Activated CD8-positive, alpha-beta T cell treated with anti-CD3 and anti-CD28 coated beads for 36 hours (primary cell): ENCODE measurements around the gene ACCS. TPM values are rescaled to one million over a fixed set of nuclear protein-coding genes. Genes with fewer than 3 reads are reported as not detected.

Experiments used
- ATAC-seq: fragments of 200-7000 bp; cut with Tn5 transposase; one replicate; pipeline ENCODE4 v1.10.0; 2021; ENCODE audit warnings: mild to moderate bottlenecking, moderate library complexity
- CTCF ChIA-PET: fragments of 350-600 bp; sonication (Branson Sonifier 250); formaldehyde crosslinking; loops from one replicate; lab custom pipeline; 2021; ENCODE audit warnings: antibody characterized with exemption; lab: Charles Lee
- POLR2A ChIA-PET: fragments of 350-600 bp; sonication (Branson Sonifier 250); formaldehyde crosslinking; loops from one replicate; lab custom pipeline; 2021; ENCODE audit warnings: antibody characterized with exemption; lab: Charles Lee
- DNase-seq: peaks from one replicate; pipeline ENCODE4 v3.0.0-alpha.2; 2020
- H3K27ac Mint-ChIP-seq: one replicate; pipeline ENCODE4 v1.8.0; 2021; ENCODE audit warnings: mild to moderate bottlenecking, mixed read lengths
- H3K27me3 Mint-ChIP-seq: one replicate; pipeline ENCODE4 v1.8.0; 2021; ENCODE audit warnings: mixed read lengths
- H3K36me3 Mint-ChIP-seq: one replicate; pipeline ENCODE4 v1.8.0; 2021; ENCODE audit warnings: low read depth, mixed read lengths
- H3K4me1 Mint-ChIP-seq: one replicate; pipeline ENCODE4 v1.8.0; 2021; ENCODE audit warnings: low read depth, mixed read lengths
- H3K4me3 Mint-ChIP-seq: one replicate; pipeline ENCODE4 v1.8.0; 2021; ENCODE audit warnings: mild to moderate bottlenecking, moderate library complexity, mixed read lengths
- H3K9me3 Mint-ChIP-seq: one replicate; pipeline ENCODE4 v1.8.0; 2021; ENCODE audit warnings: mixed read lengths
- intact Hi-C: fragments of 100-400 bp; cut with micrococcal nuclease; formaldehyde crosslinking; loops from one replicate; pipeline ENCODE4 v1.10.0; 2022
- total RNA-seq, 2 experiments: library from RNA; stranded (reverse); gene quantifications; one replicate each; pipeline ENCODE4 v1.2.3, GENCODE V29; 2021
- TF ChIP-seq, protein P1 (sequence below): fragments of 200-600 bp; IDR thresholded peaks from one replicate; pipeline ENCODE4 v1.8.0; 2022; ENCODE audit warnings: antibody characterized with exemption, mild to moderate bottlenecking

Gene ACCS
- total RNA-seq, 2 experiments from 2014 or later: 6.7 to 7.1 TPM

- Mint-ChIP-seq H3K4me1 (peaks cover 23% of the 10 kb centered on the region), H3K36me3 (no peaks in the 10 kb centered on the region), H3K27ac (no peak overlapping the region), H3K27me3 (no peaks in the 10 kb centered on the region), H3K4me3 (peak overlapping the region; percentile 80), H3K9me3 (no peaks in the 10 kb centered on the region)
- POLR2A ChIA-PET: no interaction called here
- TF ChIP-seq, protein P1, sequence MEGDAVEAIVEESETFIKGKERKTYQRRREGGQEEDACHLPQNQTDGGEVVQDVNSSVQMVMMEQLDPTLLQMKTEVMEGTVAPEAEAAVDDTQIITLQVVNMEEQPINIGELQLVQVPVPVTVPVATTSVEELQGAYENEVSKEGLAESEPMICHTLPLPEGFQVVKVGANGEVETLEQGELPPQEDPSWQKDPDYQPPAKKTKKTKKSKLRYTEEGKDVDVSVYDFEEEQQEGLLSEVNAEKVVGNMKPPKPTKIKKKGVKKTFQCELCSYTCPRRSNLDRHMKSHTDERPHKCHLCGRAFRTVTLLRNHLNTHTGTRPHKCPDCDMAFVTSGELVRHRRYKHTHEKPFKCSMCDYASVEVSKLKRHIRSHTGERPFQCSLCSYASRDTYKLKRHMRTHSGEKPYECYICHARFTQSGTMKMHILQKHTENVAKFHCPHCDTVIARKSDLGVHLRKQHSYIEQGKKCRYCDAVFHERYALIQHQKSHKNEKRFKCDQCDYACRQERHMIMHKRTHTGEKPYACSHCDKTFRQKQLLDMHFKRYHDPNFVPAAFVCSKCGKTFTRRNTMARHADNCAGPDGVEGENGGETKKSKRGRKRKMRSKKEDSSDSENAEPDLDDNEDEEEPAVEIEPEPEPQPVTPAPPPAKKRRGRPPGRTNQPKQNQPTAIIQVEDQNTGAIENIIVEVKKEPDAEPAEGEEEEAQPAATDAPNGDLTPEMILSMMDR: no peak
- ATAC-seq (no peak), DNase-seq (no peak)
- intact Hi-C loops: no loop called here
- CTCF ChIA-PET: interaction anchor here (0.7 to 4.8 kb wide), 6 partner anchors 10 to 237 kb away, joined by 3 to 43 read pairs (median 4); partner anchors contain the start of gene EXT2
These were observed 1.2 kb downstream of the ACCS start for GRCh38 chr11:44067266-44067665.

DNA sequence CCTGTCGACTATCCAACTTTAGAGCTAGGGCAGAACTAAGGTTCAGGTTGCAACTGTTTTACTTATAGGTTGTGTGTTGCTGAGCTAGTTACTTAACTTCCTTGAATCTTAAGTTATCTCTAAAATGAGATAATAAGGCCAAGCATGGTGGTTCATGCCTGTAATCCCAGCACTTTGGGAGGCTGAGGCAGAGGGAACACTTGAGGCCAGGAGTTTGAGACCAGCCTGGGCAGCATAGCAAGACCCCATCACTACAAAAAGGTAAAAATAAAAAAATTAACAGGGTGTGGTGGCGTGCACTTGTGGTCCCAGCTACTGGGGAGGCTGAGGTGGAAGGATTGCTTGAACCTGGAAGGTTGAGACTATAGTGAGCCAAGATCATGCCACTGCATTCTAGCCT, 2.1 kb downstream of the ACCS start:
- ChIA-PET POLR2A (no interaction called here), CTCF (interaction anchor here (1.0 to 4.8 kb wide), 3 partner anchors 23 to 46 kb away, joined by 3 to 43 read pairs (median 4); partner anchors contain the start of gene EXT2)
- ATAC-seq (no peak), DNase-seq (no peak)
- no peaks in the 10 kb centered on the region for H3K27me3 Mint-ChIP-seq
- no peaks in the 10 kb centered on the region for H3K9me3 Mint-ChIP-seq
- peaks cover 23% of the 10 kb centered on the region for H3K4me1 Mint-ChIP-seq
- no peaks in the 10 kb centered on the region for H3K36me3 Mint-ChIP-seq
- intact Hi-C loops: no loop called here
- H3K4me3 Mint-ChIP-seq: no peak overlapping the region
- TF ChIP-seq, protein P1: no peak
- H3K27ac Mint-ChIP-seq: no peak overlapping the region

DNA sequence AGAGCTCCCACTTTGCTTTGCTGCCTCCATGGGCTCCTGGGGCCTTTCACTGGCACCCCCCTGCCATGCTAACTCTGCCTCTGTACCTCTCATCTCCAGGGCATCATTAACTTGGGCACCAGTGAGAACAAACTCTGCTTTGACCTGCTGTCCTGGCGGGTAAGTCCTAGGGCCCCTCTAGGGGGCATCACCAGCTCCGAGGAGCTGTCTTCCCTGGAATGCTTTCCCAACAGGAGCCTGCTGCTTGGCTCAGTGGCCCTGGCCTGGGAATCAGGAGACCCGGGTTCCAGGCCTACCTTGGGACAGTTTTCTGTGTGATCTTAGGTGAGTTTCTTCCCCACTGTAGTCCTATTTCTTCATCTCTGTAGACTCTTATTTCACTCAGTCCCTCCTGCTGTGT, 5.1 kb downstream of the ACCS start:
- no peaks in the 10 kb centered on the region for H3K27me3 Mint-ChIP-seq
- H3K9me3 Mint-ChIP-seq: no peaks in the 10 kb centered on the region
- ChIA-PET POLR2A (no interaction called here), CTCF (interaction anchor here (0.9 to 5.6 kb wide), 5 partner anchors 14 to 468 kb away, joined by 3 to 40 read pairs (median 3); partner anchors contain the start of gene EXT2)
- ATAC-seq: no peak
- DNase-seq: no peak
- TF ChIP-seq, protein P1: no peak
- H3K4me3 Mint-ChIP-seq: no peak overlapping the region
- peaks cover 14% of the 10 kb centered on the region for H3K4me1 Mint-ChIP-seq
- no peaks in the 10 kb centered on the region for H3K36me3 Mint-ChIP-seq
- intact Hi-C loops: no loop called here
- no peak overlapping the region for H3K27ac Mint-ChIP-seq

DNA sequence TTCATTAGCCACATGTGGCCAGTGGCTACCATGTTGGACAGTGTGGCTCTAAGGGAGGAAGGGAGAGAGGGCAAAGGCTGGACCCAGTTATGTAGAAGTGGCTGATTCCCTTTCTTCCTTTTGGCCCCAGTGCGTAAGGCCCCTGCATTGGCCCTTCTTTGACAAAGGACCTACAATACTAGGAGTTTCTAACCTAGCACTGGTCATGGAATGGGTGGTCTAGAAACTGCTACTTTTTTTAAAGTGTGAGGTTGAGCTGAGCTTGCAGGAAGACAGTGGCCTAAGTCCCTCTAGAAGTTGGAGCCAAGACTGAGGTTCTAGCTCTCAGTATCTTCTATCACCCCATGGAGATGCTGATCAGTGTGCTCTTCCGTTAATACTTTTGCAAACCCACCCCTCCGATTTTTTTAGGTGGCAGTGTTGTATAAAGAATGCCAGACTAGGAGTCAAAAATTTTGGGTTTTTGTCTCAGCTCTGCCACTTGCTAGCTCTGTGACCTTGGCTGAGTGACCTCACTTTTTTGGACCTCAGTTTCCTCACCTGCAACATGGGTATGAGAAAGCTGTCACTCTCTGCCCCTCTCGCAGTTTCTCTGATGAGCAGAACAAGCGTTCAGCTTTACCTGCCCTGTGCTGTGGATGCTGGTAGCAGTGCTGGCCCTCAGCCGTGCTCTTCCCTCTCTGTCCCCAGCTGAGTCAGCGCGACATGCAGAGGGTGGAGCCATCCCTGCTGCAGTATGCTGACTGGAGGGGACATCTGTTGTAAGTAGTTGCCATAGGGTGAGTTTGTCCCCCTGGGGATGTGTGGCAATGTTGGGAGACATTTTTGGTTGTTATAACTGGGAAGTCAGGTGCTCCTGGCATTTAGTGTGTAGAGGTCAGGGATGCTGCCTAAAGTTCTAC, 6.9 kb downstream of the ACCS start:
- ChIA-PET CTCF (interaction anchor here (1.9 to 5.6 kb wide), 2 partner anchors 16 to 21 kb away, joined by 5 to 40 read pairs; partner anchors contain the start of gene EXT2), POLR2A (no interaction called here)
- Mint-ChIP-seq H3K27me3 (no peaks in the 10 kb centered on the region), H3K4me3 (no peak overlapping the region), H3K4me1 (peaks cover 2% of the 10 kb centered on the region), H3K36me3 (no peaks in the 10 kb centered on the region), H3K9me3 (no peaks in the 10 kb centered on the region), H3K27ac (no peak overlapping the region)
- TF ChIP-seq, protein P1: no peak
- intact Hi-C loops: no loop called here
- DNase-seq: no peak
- no peak for ATAC-seq

GRCh38 chr11:44078794-44079193, 12.7 kb downstream of the ACCS start:
- H3K4me1 Mint-ChIP-seq: no peaks in the 10 kb centered on the region
- ATAC-seq (no peak), DNase-seq (no peak)
- no peaks in the 10 kb centered on the region for H3K27me3 Mint-ChIP-seq
- CTCF ChIA-PET: interaction anchor here (3.0 kb wide), 1 partner anchor 16 kb away, joined by 14 read pairs; the partner anchor contains the start of gene EXT2
- no peaks in the 10 kb centered on the region for H3K9me3 Mint-ChIP-seq
- TF ChIP-seq, protein P1: no peak
- POLR2A ChIA-PET: interaction anchor here (0.6 kb wide), 1 partner anchor 14 kb away, joined by 4 read pairs; no protein-coding TSS in a partner anchor
- no peak overlapping the region for H3K27ac Mint-ChIP-seq
- peaks cover 2% of the 10 kb centered on the region for H3K36me3 Mint-ChIP-seq
- intact Hi-C loops: no loop called here
- no peak overlapping the region for H3K4me3 Mint-ChIP-seq
